Right lobe of liver (tissue), 6 donors: ENCODE data around the gene RUNX2. TPM values are rescaled to one million over a fixed set of nuclear protein-coding genes. Genes with fewer than 3 reads are reported as not detected.

Experiments
- ATAC-seq, 4 donors: fragments of 200-7000 bp; cut with Tn5 transposase; one replicate each; pipeline ENCODE4 v1.9.1; 2020; ENCODE audit warnings: mild to moderate bottlenecking in 4 of 4, moderate library complexity in 4 of 4
- DNase-seq, 3 donors: peaks; one replicate each; pipeline ENCODE4 v3.0.0-alpha.2; 2020
- H3K27ac ChIP-seq, 3 donors: fragments of 200-600 bp; one replicate each; pipeline ENCODE4 v1.8.0; 2022
- H3K27me3 ChIP-seq, 2 donors: fragments of 200-600 bp; one replicate each; pipeline ENCODE4 v1.8.0; 2022
- H3K36me3 ChIP-seq, 4 donors: fragments of 200-600 bp; sonication (generic) in 1 of 4; one replicate each; pipeline versions ENCODE4 v1.5.1 to v1.8.0; 2017 to 2022; ENCODE audit warnings: control low read depth in 1 of 4
- H3K4me1 ChIP-seq, 4 donors: fragments of 200-600 bp; sonication (generic) in 1 of 4; one replicate each; pipeline versions ENCODE4 v1.5.1 to v1.8.0; 2017 to 2022; ENCODE audit warnings: control low read depth in 1 of 4
- H3K4me3 ChIP-seq, 3 donors: fragments of 200-600 bp; one replicate each; pipeline ENCODE4 v1.8.0; 2022
- H3K9me3 ChIP-seq, 4 donors: fragments of 200-600 bp; sonication (generic) in 1 of 4; one replicate each; pipeline versions ENCODE4 v1.5.1 to v1.8.0; 2017 to 2022; ENCODE audit warnings: control low read depth in 1 of 4
- POLR2A ChIP-seq: fragments of 450-650 bp; IDR thresholded peaks from one replicate; pipeline ENCODE4 v1.6.1; 2017; ENCODE audit warnings: antibody characterized with exemption, mild to moderate bottlenecking
- WGBS: methylation state at CpG from one replicate; pipeline ENCODE4 v1.1.6; 2018; ENCODE audit warnings: low coverage, low lambda C conversion rate; ENCODE audit not compliant: insufficient coverage; ENCODE audit errors: missing lambda C conversion rate; 5-methylcytosine and 5-hydroxymethylcytosine counted together
- intact Hi-C, 2 donors: fragments of 100-400 bp; cut with DNase I; formaldehyde crosslinking; loops; one replicate each; pipeline versions ENCODE4 v1.11.2 to v1.14.1; 2022
- total RNA-seq, 6 experiments: library from RNA; depleted of rRNA in 2 of 6; stranded (reverse); fragments of >200 nt in 2 of 6; fragmentation: NEBNext Ultra II Directional in 3 of 6; extraction: Animal tissue kit (Norgen Biotek cat#: 25700) in 3 of 6; gene quantifications; one replicate each; pipeline versions ENCODE4 v1.1.0 to v1.2.4, GENCODE V29; 2016 to 2023
- TF ChIP-seq, protein P1 (sequence below), 4 donors: fragments of 200-600 bp in 3 of 4; fragments of 450-650 bp in 1 of 4; IDR thresholded peaks; one replicate each; pipeline versions ENCODE4 v1.5.1 to v1.8.0; 2016 to 2022; ENCODE audit warnings: antibody characterized with exemption in 4 of 4, mild to moderate bottlenecking in 2 of 4
- donor health status: DM: no; HTN: yes; CAD: no.
- donor health status: DM: no; HTN: no; CAD: no.
- donor health status: DM: no; HTN: no; CAD: no.
- donor health status: DM: no; HTN: yes; CAD: no.
- donor health status: DM: no; HTN: yes; CAD: no.

RUNX2 gene
- total RNA-seq, 6 experiments from 2014 or later: 0.15 to 0.80 (median 0.43) TPM

DNA sequence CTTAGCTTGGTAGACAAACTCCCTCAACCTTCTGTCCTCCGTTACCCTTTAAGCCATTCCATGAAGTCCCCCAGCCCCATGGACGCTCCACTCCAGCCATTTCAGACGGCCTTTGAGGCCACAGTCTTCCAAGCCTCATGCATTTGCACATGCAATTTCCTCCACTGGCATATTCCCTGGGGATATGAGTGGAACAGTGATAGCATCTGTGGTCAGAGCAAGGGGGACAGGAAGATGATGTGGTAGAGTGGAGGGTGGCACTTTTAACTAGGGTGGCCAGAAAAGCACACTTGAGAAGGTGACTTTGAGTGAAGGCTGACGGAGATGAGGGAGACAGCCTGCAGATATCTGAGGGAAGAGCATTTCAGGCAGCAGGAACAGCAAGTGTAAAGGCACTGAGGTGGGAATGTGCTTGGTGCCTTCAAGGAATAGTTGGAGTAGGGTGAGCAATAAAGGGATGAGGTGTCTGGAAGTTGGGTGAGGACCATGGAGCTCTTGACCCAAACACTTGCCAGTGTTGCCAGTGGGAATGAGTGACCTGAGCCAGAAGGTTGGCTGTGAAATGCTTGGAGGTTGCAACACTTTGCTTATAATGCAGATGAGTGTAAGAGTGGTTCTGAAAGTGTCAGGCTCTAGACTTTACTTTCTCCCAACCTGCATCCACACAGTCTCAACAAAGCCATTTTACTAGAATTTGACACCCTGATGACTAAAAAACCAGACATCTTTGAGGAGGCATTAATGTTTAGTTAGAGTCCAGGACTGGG lies 325.2 kb downstream of the RUNX2 start:
- H3K4me3 ChIP-seq: no peak overlapping the region
- no peaks in the 10 kb centered on the region for H3K4me1 ChIP-seq
- no peaks in the 10 kb centered on the region for H3K9me3 ChIP-seq
- WGBS: 60% methylated on average over 4 of the region's 4 CpGs
- peak in 1 of 3 donors; percentile 14 for DNase-seq
- no peak for TF ChIP-seq POLR2A
- TF ChIP-seq, protein P1, sequence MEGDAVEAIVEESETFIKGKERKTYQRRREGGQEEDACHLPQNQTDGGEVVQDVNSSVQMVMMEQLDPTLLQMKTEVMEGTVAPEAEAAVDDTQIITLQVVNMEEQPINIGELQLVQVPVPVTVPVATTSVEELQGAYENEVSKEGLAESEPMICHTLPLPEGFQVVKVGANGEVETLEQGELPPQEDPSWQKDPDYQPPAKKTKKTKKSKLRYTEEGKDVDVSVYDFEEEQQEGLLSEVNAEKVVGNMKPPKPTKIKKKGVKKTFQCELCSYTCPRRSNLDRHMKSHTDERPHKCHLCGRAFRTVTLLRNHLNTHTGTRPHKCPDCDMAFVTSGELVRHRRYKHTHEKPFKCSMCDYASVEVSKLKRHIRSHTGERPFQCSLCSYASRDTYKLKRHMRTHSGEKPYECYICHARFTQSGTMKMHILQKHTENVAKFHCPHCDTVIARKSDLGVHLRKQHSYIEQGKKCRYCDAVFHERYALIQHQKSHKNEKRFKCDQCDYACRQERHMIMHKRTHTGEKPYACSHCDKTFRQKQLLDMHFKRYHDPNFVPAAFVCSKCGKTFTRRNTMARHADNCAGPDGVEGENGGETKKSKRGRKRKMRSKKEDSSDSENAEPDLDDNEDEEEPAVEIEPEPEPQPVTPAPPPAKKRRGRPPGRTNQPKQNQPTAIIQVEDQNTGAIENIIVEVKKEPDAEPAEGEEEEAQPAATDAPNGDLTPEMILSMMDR (IDR thresholded peaks at IDR 0.05): no peak
- no peak for ATAC-seq
- intact Hi-C loops: no loop called here
- H3K27me3 ChIP-seq: no peaks in the 10 kb centered on the region
- no peak overlapping the region for H3K27ac ChIP-seq
- no peaks in the 10 kb centered on the region for H3K36me3 ChIP-seq

DNA sequence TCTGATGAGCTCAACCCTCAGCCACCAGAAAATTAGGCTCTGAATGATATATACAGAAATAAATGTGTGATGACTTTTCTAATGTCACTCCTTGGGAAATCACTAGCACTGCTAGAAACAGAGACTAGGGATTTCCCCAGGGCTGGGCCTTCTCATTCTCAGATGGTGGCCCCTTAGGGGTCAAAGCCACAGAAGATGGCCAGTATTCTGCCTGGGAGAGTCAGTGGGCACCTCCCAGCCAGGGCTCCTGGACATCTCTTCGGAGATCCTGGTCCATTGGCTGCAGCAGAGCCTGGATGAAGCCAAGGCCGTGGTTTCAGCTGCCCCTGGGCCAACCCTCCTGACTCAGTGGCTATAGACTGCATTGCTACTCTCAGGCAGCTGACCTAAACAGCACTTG lies 326.5 kb downstream of the RUNX2 start:
- H3K36me3 ChIP-seq: no peaks in the 10 kb centered on the region
- ATAC-seq (no peak), DNase-seq (peak in 1 of 3 donors; percentile 7)
- H3K4me1 ChIP-seq: no peaks in the 10 kb centered on the region
- no peak overlapping the region for H3K27ac ChIP-seq
- H3K4me3 ChIP-seq: no peak overlapping the region
- TF ChIP-seq, protein P1 (IDR thresholded peaks at IDR 0.05): no peak
- no peak for TF ChIP-seq POLR2A
- WGBS: 50% methylated on average over 2 of the region's 2 CpGs
- no peaks in the 10 kb centered on the region for H3K9me3 ChIP-seq
- H3K27me3 ChIP-seq: no peaks in the 10 kb centered on the region
- intact Hi-C loops: no loop called here

DNA sequence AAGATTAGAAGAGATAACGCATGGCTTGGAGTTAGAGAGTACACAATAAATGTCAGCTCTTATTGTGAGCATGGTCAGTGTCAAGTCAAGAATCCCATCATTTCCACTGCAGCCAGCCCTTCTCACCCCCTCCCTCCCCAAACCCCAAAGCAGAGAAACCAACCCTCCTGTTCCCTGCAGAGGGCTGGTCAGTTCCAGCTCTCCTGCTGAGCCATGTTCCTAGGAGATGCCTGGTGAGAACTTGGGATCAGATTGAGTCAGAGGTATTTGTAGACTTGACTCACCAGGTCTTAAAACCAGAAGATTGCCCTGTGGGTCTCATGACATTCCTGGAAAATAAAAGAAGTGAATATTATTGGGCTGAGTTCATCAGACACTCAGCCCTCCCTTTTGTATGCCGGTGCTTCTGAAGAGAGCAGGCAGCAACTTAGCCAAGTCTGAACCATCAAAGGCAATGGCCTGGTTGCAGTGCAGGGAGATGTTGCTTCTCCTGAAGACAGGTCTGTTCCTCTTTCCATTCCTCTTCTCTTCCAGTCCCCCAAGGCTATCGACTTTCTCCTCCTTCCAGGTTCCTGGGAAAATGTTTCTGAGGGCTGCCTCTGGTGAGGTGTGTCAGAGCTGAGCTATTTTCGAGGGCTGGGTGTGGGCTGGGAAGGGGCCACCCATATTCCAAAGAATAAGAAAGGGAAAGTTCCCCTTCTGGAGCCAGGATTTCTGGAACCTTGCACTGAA lies 327.8 kb downstream of the RUNX2 start:
- intact Hi-C loops: no loop called here
- Histone ChIP-seq H3K27ac (no peak overlapping the region), H3K27me3 (no peaks in the 10 kb centered on the region), H3K9me3 (no peaks in the 10 kb centered on the region), H3K4me3 (no peak overlapping the region), H3K36me3 (no peaks in the 10 kb centered on the region), H3K4me1 (no peaks in the 10 kb centered on the region)
- TF ChIP-seq, protein P1 (IDR thresholded peaks at IDR 0.05): no peak
- ATAC-seq: no peak
- WGBS: 75% methylated on average over 4 of the region's 4 CpGs
- DNase-seq: no peak

DNA sequence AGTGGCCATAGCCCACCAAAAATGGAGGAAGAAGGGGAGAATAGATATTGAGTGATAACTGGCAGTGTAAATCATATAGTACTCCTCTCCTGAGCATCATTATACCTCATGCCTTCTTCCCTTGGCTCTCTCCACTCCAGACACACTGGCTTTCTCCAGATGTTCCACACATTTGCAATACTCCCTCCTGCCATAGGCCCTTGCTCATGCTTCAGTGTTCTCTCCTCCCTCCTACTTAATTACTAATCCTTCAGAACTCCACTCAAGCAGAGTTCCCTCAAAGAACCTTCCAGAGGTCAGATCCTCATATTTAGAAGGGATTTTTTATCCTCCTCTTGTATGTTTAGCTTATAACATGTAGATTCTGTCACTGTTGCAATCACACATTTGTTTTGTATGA lies 329.1 kb downstream of the RUNX2 start:
- Histone ChIP-seq H3K36me3 (no peaks in the 10 kb centered on the region), H3K27ac (no peak overlapping the region), H3K4me1 (no peaks in the 10 kb centered on the region), H3K4me3 (no peak overlapping the region), H3K9me3 (no peaks in the 10 kb centered on the region), H3K27me3 (no peaks in the 10 kb centered on the region)
- no peak for TF ChIP-seq POLR2A
- TF ChIP-seq, protein P1 (IDR thresholded peaks at IDR 0.05): no peak
- DNase-seq (no peak), ATAC-seq (no peak)
- intact Hi-C loops: no loop called here
